Activated B cell treated with CpG ODN at 0.5 μM for 24 hours (primary cell): ENCODE measurements around the gene MBNL1. TPM values are rescaled to one million over a fixed set of nuclear protein-coding genes. Genes with fewer than 3 reads are reported as not detected.

Experiments used
- ATAC-seq: fragments of 200-7000 bp; cut with Tn5 transposase; one replicate; pipeline ENCODE4 v1.10.0; 2021; ENCODE audit warnings: low read depth, mild to moderate bottlenecking, moderate library complexity
- CTCF ChIA-PET: fragments of 350-600 bp; sonication (Branson Sonifier 250); formaldehyde crosslinking; loops from one replicate; lab custom pipeline; 2021; ENCODE audit warnings: antibody characterized with exemption; lab: Charles Lee
- POLR2A ChIA-PET: fragments of 350-600 bp; sonication (Branson Sonifier 250); formaldehyde crosslinking; loops from one replicate; lab custom pipeline; 2021; ENCODE audit warnings: antibody characterized with exemption; lab: Charles Lee
- DNase-seq: peaks from one replicate; pipeline ENCODE4 v3.0.0; 2022
- H3K27ac Mint-ChIP-seq: one replicate; pipeline ENCODE4 v1.8.0; 2020; ENCODE audit warnings: mixed read lengths
- H3K27me3 Mint-ChIP-seq: one replicate; pipeline ENCODE4 v1.8.0; 2021; ENCODE audit warnings: mixed read lengths
- H3K36me3 Mint-ChIP-seq: one replicate; pipeline ENCODE4 v1.8.0; 2021; ENCODE audit warnings: low read depth, mixed read lengths
- H3K4me1 Mint-ChIP-seq: one replicate; pipeline ENCODE4 v1.8.0; 2021; ENCODE audit warnings: mixed read lengths
- H3K4me3 Mint-ChIP-seq: one replicate; pipeline ENCODE4 v1.8.0; 2020; ENCODE audit warnings: mild to moderate bottlenecking, mixed read lengths
- H3K9me3 Mint-ChIP-seq: one replicate; pipeline ENCODE4 v1.8.0; 2020; ENCODE audit warnings: mixed read lengths
- CTCF ChIP-seq: fragments of 200-600 bp; IDR thresholded peaks from one replicate; pipeline ENCODE4 v1.8.0; 2022; ENCODE audit warnings: antibody characterized with exemption, mild to moderate bottlenecking
- intact Hi-C: fragments of 100-400 bp; cut with micrococcal nuclease; formaldehyde crosslinking; loops from one replicate; pipeline ENCODE4 v1.15.1; 2024
- total RNA-seq: library from RNA; stranded (reverse); gene quantifications from 2 replicates; pipeline ENCODE4 v1.2.3, GENCODE V29; 2022

Gene MBNL1
- total RNA-seq, 1 donor from 2014 or later: 561 TPM

GRCh38 chr3:152263711-152264110 lies 5.0 kb upstream of the MBNL1 start:
- intact Hi-C loops: no loop called here
- DNase-seq: no peak
- H3K36me3 Mint-ChIP-seq: peaks cover 8% of the 10 kb centered on the region
- POLR2A ChIA-PET: no interaction called here
- CTCF ChIA-PET: interaction anchor here (2.2 kb wide), 1 partner anchor 80 kb away, joined by 7 read pairs; no protein-coding TSS in a partner anchor
- no peaks in the 10 kb centered on the region for H3K9me3 Mint-ChIP-seq
- H3K27me3 Mint-ChIP-seq: no peaks in the 10 kb centered on the region
- H3K4me1 Mint-ChIP-seq: peaks cover 71% of the 10 kb centered on the region
- no peak for TF ChIP-seq CTCF
- no peak for ATAC-seq
- H3K4me3 Mint-ChIP-seq: no peak overlapping the region
- peak overlapping the region; percentile 6 for H3K27ac Mint-ChIP-seq

GRCh38 chr3:152264378-152264777 lies 4.4 kb upstream of the MBNL1 start:
- intact Hi-C loops: no loop called here
- ATAC-seq (no peak), DNase-seq (no peak)
- TF ChIP-seq CTCF: no peak
- POLR2A ChIA-PET: no interaction called here
- Mint-ChIP-seq H3K4me1 (peaks cover 65% of the 10 kb centered on the region), H3K27ac (peak overlapping the region; percentile 6), H3K36me3 (peaks cover 14% of the 10 kb centered on the region), H3K27me3 (no peaks in the 10 kb centered on the region), H3K4me3 (no peak overlapping the region), H3K9me3 (no peaks in the 10 kb centered on the region)
- CTCF ChIA-PET: interaction anchor here (2.2 kb wide), 1 partner anchor 81 kb away, joined by 7 read pairs; no protein-coding TSS in a partner anchor

- DNase-seq (no peak), ATAC-seq (no peak)
- intact Hi-C loops: loop anchor here (5.0 kb wide), 2 partner anchors 176 to 251 kb away; no protein-coding TSS in a partner anchor
- peaks cover 33% of the 10 kb centered on the region for H3K36me3 Mint-ChIP-seq
- H3K4me3 Mint-ChIP-seq: peak overlapping the region; percentile 8
- H3K4me1 Mint-ChIP-seq: peaks cover 55% of the 10 kb centered on the region
- no peaks in the 10 kb centered on the region for H3K27me3 Mint-ChIP-seq
- CTCF ChIA-PET: no interaction called here
- no peak for TF ChIP-seq CTCF
- POLR2A ChIA-PET: interaction anchor here (1.1 to 7.3 kb wide), 5 partner anchors 10 to 68 kb away, joined by 3 to 179 read pairs (median 117); no protein-coding TSS in a partner anchor
- peak overlapping the region; percentile 98 for H3K27ac Mint-ChIP-seq
- H3K9me3 Mint-ChIP-seq: no peaks in the 10 kb centered on the region
These were observed 2.3 kb upstream of the MBNL1 start for GRCh38 chr3:152266221-152266995.

GRCh38 chr3:152267831-152268554 lies 736 bp upstream of the MBNL1 start:
- POLR2A ChIA-PET: interaction anchor here (0.5 to 7.3 kb wide), 38 partner anchors 8 to 248 kb away, joined by 3 to 185 read pairs (median 8); no protein-coding TSS in a partner anchor
- peak overlapping the region; percentile 98 for H3K27ac Mint-ChIP-seq
- peak overlapping the region; percentile 98 for H3K4me3 Mint-ChIP-seq
- peaks cover 42% of the 10 kb centered on the region for H3K36me3 Mint-ChIP-seq
- ATAC-seq (no peak), DNase-seq (no peak)
- H3K4me1 Mint-ChIP-seq: peaks cover 67% of the 10 kb centered on the region
- peaks cover 1% of the 10 kb centered on the region for H3K9me3 Mint-ChIP-seq
- CTCF ChIA-PET: interaction anchor here (0.9 to 2.6 kb wide), 8 partner anchors 13 to 84 kb away, joined by 3 to 24 read pairs (median 6); no protein-coding TSS in a partner anchor
- no peaks in the 10 kb centered on the region for H3K27me3 Mint-ChIP-seq
- intact Hi-C loops: loop anchor here (1.0 to 5.0 kb wide), 7 partner anchors 11 to 249 kb away; no protein-coding TSS in a partner anchor
- TF ChIP-seq CTCF: no peak
